COLO668 (cell line): ENCODE data around the gene NISCH.
A peak's percentile ranks its signal among the peaks of the same experiment; 100 is the strongest.

Source experiments
- DNase-seq: peaks from one replicate; lab custom pipeline; 2025; ENCODE audit not compliant: unreplicated experiment; lab: John Stamatoyannopoulos, UW

NISCH gene

GRCh38 chr3:52489453-52489852, 34.0 kb downstream of the NISCH start:
- no peak for DNase-seq

- no peak for DNase-seq
These were observed 34.9 kb downstream of the NISCH start for GRCh38 chr3:52490035-52490938.

- no peak for DNase-seq
These were observed 35.6 kb downstream of the NISCH start for GRCh38 chr3:52490939-52491526.

- DNase-seq = no peak
These were observed 36.7 kb downstream of the NISCH start for GRCh38 chr3:52492059-52492458.

GRCh38 chr3:52493232-52494017, 38.0 kb downstream of the NISCH start:
- peak; percentile 2 for DNase-seq

- peak; percentile 60 for DNase-seq
These were observed 39.0 kb downstream of the NISCH start for GRCh38 chr3:52494445-52494844.

- no peak for DNase-seq
These were observed 39.6 kb downstream of the NISCH start, which contains the start of gene STAB1 for GRCh38 chr3:52494886-52495495. TSS of gene STAB1 (plus strand) at chr3:52495338. CDS start at chr3:52495414, 76 bp downstream.

GRCh38 chr3:52495777-52496602, 40.6 kb downstream of the NISCH start:
- peak; percentile 17 for DNase-seq

- DNase-seq = no peak
These were observed 43.0 kb downstream of the NISCH start for GRCh38 chr3:52498137-52499054.

GRCh38 chr3:52501046-52501445, 45.6 kb downstream of the NISCH start:
- no peak for DNase-seq

- no peak for DNase-seq
These were observed 46.6 kb downstream of the NISCH start for GRCh38 chr3:52502001-52502400.

GRCh38 chr3:52502808-52503350, 47.5 kb downstream of the NISCH start:
- no peak for DNase-seq

- DNase-seq = peak; percentile 82
These were observed 48.5 kb downstream of the NISCH start for GRCh38 chr3:52503788-52504424.

- no peak for DNase-seq
These were observed 49.6 kb downstream of the NISCH start for GRCh38 chr3:52504977-52505376.

- no peak for DNase-seq
These were observed 51.0 kb downstream of the NISCH start for GRCh38 chr3:52506266-52506966.

- peak; percentile 18 for DNase-seq
These were observed 52.0 kb downstream of the NISCH start for GRCh38 chr3:52507359-52507758.

GRCh38 chr3:52509753-52510328, 54.4 kb downstream of the NISCH start:
- DNase-seq = no peak
